PC-3 (cell line): Measurements from ENCODE around the gene OXCT1. TPM values are rescaled to one million over a fixed set of nuclear protein-coding genes. Genes with fewer than 3 reads are reported as not detected.

Experiments used
- ATAC-seq: fragments of 200-7000 bp; cut with Tn5 transposase; 2 replicates; pipeline ENCODE4 v1.9.1; 2020; ENCODE audit warnings: mild to moderate bottlenecking, moderate library complexity
- BruUV-seq: library from RNA; stranded (reverse); fragments of 400-500 nt; replicated peaks from 2 replicates; lab custom pipeline; 2021; lab: Mats Ljungman, UMichigan
- CTCF ChIA-PET: fragments of 300-600 bp; sonication (Branson Sonifier 250); formaldehyde crosslinking; loops from one replicate; lab custom pipeline; 2022; ENCODE audit warnings: antibody characterized with exemption; lab: Charles Lee
- POLR2A ChIA-PET: fragments of 300-600 bp; sonication (Branson Sonifier 250); formaldehyde crosslinking; loops from one replicate; lab custom pipeline; 2022; ENCODE audit warnings: antibody characterized with exemption; ENCODE audit not compliant: unreplicated experiment; lab: Charles Lee
- DNase-seq: peaks from one replicate; pipeline ENCODE4 v3.0.0-alpha.2; 2015
- H2AFZ ChIP-seq: fragments of 300-600 bp; sonication (generic); 2 replicates; pipeline ENCODE4 v1.6.0; 2016; ENCODE audit warnings: antibody characterized with exemption, low read length
- H3F3A ChIP-seq: fragments of 300-600 bp; sonication (generic); one replicate; pipeline ENCODE4 v1.6.0; 2017; ENCODE audit warnings: antibody characterized with exemption, low read length, control low read depth, mild to moderate bottlenecking; ENCODE audit not compliant: unreplicated experiment
- H3K27ac ChIP-seq: fragments of 300-600 bp; sonication (generic); 2 replicates; pipeline ENCODE4 v1.5.1; 2016; ENCODE audit warnings: mild to moderate bottlenecking, low read length
- H3K27me3 ChIP-seq: fragments of 300-600 bp; sonication (generic); 2 replicates; pipeline ENCODE4 v1.6.1; 2016; ENCODE audit warnings: low read length, mixed read lengths
- H3K36me3 ChIP-seq: fragments of 300-600 bp; sonication (generic); 2 replicates; pipeline ENCODE4 v1.6.1; 2016; ENCODE audit warnings: low read depth, mixed run types, low read length, mixed read lengths
- H3K4me1 ChIP-seq: fragments of 300-600 bp; sonication (generic); 2 replicates; pipeline ENCODE4 v1.5.1; 2016; ENCODE audit warnings: low read length; ENCODE audit not compliant: insufficient read depth
- H3K4me2 ChIP-seq: fragments of 300-600 bp; sonication (generic); 2 replicates; pipeline ENCODE4 v1.6.0; 2016; ENCODE audit warnings: low read length
- H3K4me3 ChIP-seq: fragments of 300-600 bp; sonication (generic); 2 replicates; pipeline ENCODE4 v1.5.1; 2016; ENCODE audit warnings: mild to moderate bottlenecking, low read length, mixed read lengths
- H3K79me2 ChIP-seq: fragments of 300-600 bp; sonication (generic); 2 replicates; pipeline ENCODE4 v1.6.1; 2017; ENCODE audit warnings: low read length, mixed read lengths
- H3K9ac ChIP-seq: fragments of 300-600 bp; sonication (generic); 2 replicates; pipeline ENCODE4 v1.6.0; 2016; ENCODE audit warnings: mild to moderate bottlenecking, low read length
- H3K9me2 ChIP-seq: fragments of 300-600 bp; sonication (generic); replicated peaks from 2 replicates; pipeline ENCODE4 v1.6.1; 2016; ENCODE audit warnings: mixed run types, low read length, mixed read lengths
- H3K9me3 ChIP-seq: fragments of 300-600 bp; sonication (generic); 2 replicates; pipeline ENCODE4 v1.6.1; 2016; ENCODE audit warnings: low read length, mixed read lengths
- H4K20me1 ChIP-seq: fragments of 300-600 bp; sonication (generic); 2 replicates; pipeline ENCODE4 v1.6.1; 2016; ENCODE audit warnings: low read length, mixed read lengths
- CTCF ChIP-seq: fragments of 300-600 bp; sonication (generic); conservative IDR thresholded peaks from 2 replicates; pipeline ENCODE4 v1.5.1; 2017; ENCODE audit warnings: antibody characterized with exemption, low read depth, mild to moderate bottlenecking, low read length
- EZH2 ChIP-seq: fragments of 300-600 bp; sonication (generic); IDR thresholded peaks from one replicate; pipeline ENCODE4 v1.6.1; 2017; ENCODE audit warnings: antibody characterized with exemption, mild to moderate bottlenecking, low read length; ENCODE audit not compliant: unreplicated experiment
- EZH2phosphoT487 ChIP-seq: fragments of 300-600 bp; sonication (generic); IDR thresholded peaks from 2 replicates; pipeline ENCODE4 v1.6.1; 2018; ENCODE audit warnings: mild to moderate bottlenecking, antibody characterized with exemption, low read length, borderline replicate concordance
- intact Hi-C: fragments of 100-400 bp; cut with micrococcal nuclease; formaldehyde crosslinking; loops from 2 replicates; pipeline ENCODE4 v1.9.0; 2023
- total RNA-seq: library from RNA; depleted of rRNA; stranded (reverse); fragments of >200 nt; gene quantifications from 2 replicates; pipeline ENCODE4 v1.2.3, GENCODE V29; 2014

OXCT1 gene
- total RNA-seq, 1 experiment from 2014 or later = 25.5 TPM

DNA sequence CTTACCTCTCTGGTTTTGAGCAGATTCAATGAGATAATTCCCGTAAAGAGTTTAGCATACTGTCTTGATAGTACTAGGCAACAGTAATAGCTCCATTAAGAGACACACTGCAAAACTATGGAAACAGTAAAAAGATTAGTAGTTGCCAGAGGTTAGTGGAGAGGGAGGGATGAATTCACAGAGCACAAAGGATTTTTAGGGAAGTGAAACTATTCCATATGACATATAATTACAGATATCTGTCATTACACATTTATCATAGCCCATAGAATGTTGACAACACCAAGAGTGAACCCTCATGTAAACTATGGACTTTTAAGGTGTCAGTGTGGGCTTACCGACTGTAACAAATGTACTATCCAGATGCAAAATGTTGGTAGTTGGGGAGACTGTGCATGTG lies 183.5 kb downstream of the OXCT1 start:
- ATAC-seq (no peak), DNase-seq (no peak)
- H3K4me2 ChIP-seq = no peak overlapping the region
- H3K27ac ChIP-seq = no peak overlapping the region
- no peaks in the 10 kb centered on the region for H3F3A ChIP-seq
- no TSS peak for BruUV-seq
- H3K9me3 ChIP-seq = no peaks in the 10 kb centered on the region
- H3K4me1 ChIP-seq = no peaks in the 10 kb centered on the region
- no peak overlapping the region for H3K9ac ChIP-seq
- ChIA-PET CTCF (no interaction called here), POLR2A (no interaction called here)
- intact Hi-C loops = no loop called here
- no peak overlapping the region for H2AFZ ChIP-seq
- H4K20me1 ChIP-seq = no peaks in the 10 kb centered on the region
- no peak overlapping the region for H3K4me3 ChIP-seq
- H3K79me2 ChIP-seq = no peaks in the 10 kb centered on the region
- no peaks in the 10 kb centered on the region for H3K27me3 ChIP-seq
- H3K36me3 ChIP-seq = no peaks in the 10 kb centered on the region
- TF ChIP-seq EZH2 = no peak
- no peak for TF ChIP-seq EZH2phosphoT487
- TF ChIP-seq CTCF = no peak
- no peaks in the 10 kb centered on the region for H3K9me2 ChIP-seq

- H3F3A ChIP-seq = no peaks in the 10 kb centered on the region
- H3K9me2 ChIP-seq = no peaks in the 10 kb centered on the region
- no peak overlapping the region for H2AFZ ChIP-seq
- no peaks in the 10 kb centered on the region for H3K79me2 ChIP-seq
- POLR2A ChIA-PET = no interaction called here
- DNase-seq = no peak
- no peaks in the 10 kb centered on the region for H3K4me1 ChIP-seq
- ATAC-seq = no peak
- H3K9me3 ChIP-seq = no peaks in the 10 kb centered on the region
- H3K4me3 ChIP-seq = no peak overlapping the region
- H3K36me3 ChIP-seq = no peaks in the 10 kb centered on the region
- TF ChIP-seq EZH2 (no peak), EZH2phosphoT487 (no peak), CTCF (no peak)
- H3K4me2 ChIP-seq = no peak overlapping the region
- no peaks in the 10 kb centered on the region for H3K27me3 ChIP-seq
- CTCF ChIA-PET = no interaction called here
- H3K27ac ChIP-seq = no peak overlapping the region
- no TSS peak for BruUV-seq
- no peaks in the 10 kb centered on the region for H4K20me1 ChIP-seq
- intact Hi-C loops = no loop called here
- no peak overlapping the region for H3K9ac ChIP-seq
These were observed 184.0 kb downstream of the OXCT1 start for GRCh38 chr5:41686191-41686590.

- Histone ChIP-seq H3K4me1 (no peaks in the 10 kb centered on the region), H2AFZ (no peak overlapping the region), H3F3A (no peaks in the 10 kb centered on the region), H3K27me3 (no peaks in the 10 kb centered on the region), H3K79me2 (no peaks in the 10 kb centered on the region), H3K4me2 (no peak overlapping the region), H3K9me2 (no peaks in the 10 kb centered on the region), H4K20me1 (no peaks in the 10 kb centered on the region), H3K27ac (no peak overlapping the region), H3K9me3 (no peaks in the 10 kb centered on the region; the same call in 1 of the 2 replicates), H3K4me3 (no peak overlapping the region), H3K9ac (no peak overlapping the region), H3K36me3 (no peaks in the 10 kb centered on the region)
- CTCF ChIA-PET = no interaction called here
- ATAC-seq = no peak
- no peak for DNase-seq
- BruUV-seq = no TSS peak
- intact Hi-C loops = no loop called here
- POLR2A ChIA-PET = no interaction called here
- TF ChIP-seq CTCF (no peak), EZH2 (no peak), EZH2phosphoT487 (no peak)
These were observed 187.0 kb downstream of the OXCT1 start for GRCh38 chr5:41683181-41683580.
